ENCODE results near the gene KDM3B.

GRCh38 chr5:138463419-138464007 lies 111.0 kb downstream of the KDM3B start:
- TF ChIP-seq, protein P1, sequence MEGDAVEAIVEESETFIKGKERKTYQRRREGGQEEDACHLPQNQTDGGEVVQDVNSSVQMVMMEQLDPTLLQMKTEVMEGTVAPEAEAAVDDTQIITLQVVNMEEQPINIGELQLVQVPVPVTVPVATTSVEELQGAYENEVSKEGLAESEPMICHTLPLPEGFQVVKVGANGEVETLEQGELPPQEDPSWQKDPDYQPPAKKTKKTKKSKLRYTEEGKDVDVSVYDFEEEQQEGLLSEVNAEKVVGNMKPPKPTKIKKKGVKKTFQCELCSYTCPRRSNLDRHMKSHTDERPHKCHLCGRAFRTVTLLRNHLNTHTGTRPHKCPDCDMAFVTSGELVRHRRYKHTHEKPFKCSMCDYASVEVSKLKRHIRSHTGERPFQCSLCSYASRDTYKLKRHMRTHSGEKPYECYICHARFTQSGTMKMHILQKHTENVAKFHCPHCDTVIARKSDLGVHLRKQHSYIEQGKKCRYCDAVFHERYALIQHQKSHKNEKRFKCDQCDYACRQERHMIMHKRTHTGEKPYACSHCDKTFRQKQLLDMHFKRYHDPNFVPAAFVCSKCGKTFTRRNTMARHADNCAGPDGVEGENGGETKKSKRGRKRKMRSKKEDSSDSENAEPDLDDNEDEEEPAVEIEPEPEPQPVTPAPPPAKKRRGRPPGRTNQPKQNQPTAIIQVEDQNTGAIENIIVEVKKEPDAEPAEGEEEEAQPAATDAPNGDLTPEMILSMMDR (IDR thresholded peaks at IDR 0.05) = no peak
- TF ChIP-seq POLR2A (IDR thresholded peaks at IDR 0.05) = no peak
